GM21786 (cell line): Measurements from ENCODE around the gene RARG.

Source experiments
- ATAC-seq: cut with Tn5 transposase; IDR thresholded peaks from one replicate; pipeline ENCODE4 v1.9.1; 2021; ENCODE audit not compliant: unreplicated experiment

The RARG gene

DNA sequence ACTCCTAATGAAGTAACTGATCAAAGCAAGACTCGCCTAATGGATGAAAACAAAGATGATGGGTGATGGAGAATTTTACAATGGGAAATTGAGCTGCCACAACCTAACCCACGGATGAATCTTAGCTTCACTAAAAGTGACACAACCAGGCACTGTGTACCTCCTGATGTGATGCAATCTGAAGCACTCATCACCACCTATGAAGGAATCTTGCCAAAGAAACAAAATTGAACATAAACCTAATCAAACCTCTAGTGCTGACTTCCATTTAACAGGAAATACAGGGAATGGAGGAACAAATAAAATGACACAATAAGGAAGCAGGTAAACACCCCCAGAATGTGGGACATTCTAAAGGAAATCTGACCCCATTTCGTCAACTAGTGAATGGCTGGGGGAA, 13.3 kb upstream of the RARG start:
- ATAC-seq: no peak

- ATAC-seq: no peak
These were observed 12.3 kb upstream of the RARG start for GRCh38 chr12:53244337-53244736.

DNA sequence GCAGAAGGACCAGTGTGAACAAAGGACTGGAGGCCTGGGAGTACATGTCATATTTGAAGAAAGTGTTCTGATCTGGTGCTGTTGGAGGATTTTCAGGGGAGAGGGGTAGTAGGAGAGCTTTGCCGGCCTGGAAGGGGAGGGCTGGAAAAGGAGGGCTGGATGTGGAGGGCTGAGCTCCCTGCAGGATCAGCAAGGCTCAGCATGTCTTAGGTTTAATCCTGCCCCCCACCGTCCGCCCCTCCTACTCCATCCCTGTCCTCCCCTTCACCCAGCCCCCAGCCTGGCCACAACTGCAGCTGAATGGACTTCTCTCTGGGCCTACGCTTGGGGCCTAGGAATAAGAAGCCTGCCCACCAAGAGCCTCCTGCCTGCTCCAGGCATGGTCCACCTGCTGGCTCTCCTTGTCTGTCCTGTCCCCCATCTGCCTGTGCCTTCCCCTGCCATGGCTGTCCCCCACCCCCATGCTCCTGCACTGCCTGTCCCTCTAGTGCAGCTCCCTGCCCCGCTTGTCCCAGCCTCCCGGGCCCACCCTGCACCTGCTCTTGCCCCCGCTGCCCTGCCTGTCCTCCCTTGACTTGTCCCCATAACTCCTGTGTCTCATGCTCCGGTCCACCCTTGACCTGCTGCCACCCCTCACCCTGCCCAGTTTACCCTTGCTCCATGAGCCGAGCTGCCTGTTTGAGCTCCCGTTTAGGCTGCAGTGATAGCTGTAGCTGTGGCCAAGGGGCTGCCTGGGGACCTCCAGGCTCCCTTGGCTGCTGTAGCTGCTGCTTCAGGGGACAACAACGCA, 9.8 kb upstream of the RARG start:
- no peak for ATAC-seq

- no peak for ATAC-seq
These were observed 7.7 kb upstream of the RARG start for GRCh38 chr12:53239643-53240258.

DNA sequence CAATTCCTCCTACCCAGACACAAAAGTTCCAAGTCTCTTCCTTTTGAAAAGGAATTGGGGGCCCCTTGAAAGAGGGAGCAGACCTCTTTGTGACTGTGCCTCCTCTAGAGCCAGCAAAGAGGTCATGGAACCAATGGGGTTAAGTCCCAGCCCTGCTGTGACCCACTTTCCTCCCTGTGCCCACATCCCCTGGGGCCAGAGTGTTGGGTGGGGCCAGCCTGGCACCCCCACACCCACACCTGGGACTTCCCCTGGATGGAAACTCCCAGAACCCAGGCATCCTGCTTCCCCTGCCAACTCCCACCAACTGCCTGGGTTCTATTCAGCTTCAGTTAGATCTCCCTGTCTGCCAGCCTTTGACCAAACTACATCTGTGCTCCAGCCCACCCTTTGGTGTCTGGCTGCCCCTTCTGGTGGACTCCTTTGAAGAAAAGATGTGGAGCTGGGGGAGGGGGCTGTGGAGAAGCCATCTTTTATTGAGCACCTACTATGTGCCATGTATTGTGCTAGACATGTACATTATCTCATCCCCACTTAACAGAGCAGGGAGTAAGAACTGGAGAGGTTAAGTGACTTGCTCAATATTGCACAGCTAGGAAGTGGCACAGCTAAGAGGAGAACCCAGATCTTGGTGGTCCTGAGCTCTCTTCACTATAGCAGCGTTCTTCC, 4.6 kb upstream of the RARG start:
- ATAC-seq: no peak

DNA sequence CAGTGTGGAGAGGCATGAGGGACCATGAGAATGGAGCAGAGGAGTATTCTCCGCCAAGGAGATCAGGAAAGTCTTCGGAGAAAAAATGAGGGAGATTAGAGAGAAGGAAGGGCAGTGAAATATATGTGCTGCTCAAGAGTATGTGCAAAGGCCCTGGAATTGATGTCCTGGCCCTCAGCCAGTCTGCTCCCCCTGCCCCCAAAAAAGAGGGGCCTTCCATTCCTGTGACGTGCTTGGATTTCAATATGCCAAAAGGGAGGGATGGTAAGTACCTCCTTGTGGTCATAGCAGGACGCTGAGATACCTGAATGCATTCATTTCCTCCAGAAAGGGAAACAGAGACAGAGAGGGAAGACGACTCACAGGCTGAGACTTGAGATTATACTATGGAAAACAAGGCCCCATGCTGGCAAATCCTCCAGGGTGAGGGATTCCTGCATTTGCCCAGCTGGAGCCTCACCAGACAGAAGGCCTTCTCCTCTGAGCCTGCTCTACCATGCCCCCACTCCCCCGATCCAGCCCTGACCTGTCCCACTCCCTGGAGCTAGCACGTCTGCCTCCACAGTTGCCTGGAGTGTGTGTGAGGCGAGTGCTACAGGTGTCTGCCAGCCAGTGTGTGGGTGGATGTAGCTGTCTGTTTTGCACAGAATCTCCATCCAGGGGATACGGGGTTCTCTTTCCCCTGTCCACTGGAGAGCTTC, 3.9 kb upstream of the RARG start:
- ATAC-seq: no peak

DNA sequence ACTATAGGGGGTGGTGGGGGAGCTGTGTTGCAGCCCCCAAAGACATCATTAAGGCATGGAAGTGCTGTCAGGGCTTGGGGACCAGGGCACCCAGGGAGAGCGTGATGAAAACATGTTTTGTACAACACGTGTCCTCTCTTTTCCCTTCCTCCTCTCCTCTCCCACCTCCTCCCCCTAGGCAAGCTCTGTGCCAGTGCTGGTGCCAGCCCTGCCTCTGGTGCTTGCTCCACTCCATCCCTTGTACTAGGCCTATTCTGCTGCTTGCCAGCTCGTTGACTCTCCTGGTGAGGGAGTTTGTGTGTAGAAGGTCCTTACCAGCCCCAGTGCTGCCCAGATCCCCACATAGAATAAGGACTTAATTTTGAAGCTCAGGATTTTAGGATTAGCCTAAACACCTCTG, 3.2 kb upstream of the RARG start:
- no peak for ATAC-seq

GRCh38 chr12:53234271-53234914, 2.4 kb upstream of the RARG start:
- ATAC-seq: no peak

DNA sequence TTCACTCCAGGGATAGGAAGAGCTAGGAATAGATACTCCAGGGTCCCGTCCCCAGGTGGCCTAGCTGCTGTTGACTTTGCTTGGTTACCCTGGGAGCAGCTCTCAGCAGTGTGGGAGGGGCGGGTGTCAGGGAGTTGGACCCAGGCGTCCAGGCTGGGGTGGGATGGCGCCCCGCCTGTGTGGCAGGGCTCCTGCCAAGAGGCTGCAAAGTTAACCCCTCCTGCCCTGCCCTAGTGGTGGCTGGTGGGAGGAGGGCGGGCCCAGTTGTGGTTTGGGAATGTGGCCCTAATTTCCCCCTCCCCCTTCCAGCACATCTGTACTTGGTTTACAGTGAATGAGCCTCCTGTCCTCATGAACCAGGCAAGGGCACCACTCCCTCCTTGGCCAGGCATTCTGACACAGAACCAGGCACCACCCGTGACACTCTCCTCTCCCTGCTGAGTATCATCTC, 1.7 kb upstream of the RARG start:
- no peak for ATAC-seq

DNA sequence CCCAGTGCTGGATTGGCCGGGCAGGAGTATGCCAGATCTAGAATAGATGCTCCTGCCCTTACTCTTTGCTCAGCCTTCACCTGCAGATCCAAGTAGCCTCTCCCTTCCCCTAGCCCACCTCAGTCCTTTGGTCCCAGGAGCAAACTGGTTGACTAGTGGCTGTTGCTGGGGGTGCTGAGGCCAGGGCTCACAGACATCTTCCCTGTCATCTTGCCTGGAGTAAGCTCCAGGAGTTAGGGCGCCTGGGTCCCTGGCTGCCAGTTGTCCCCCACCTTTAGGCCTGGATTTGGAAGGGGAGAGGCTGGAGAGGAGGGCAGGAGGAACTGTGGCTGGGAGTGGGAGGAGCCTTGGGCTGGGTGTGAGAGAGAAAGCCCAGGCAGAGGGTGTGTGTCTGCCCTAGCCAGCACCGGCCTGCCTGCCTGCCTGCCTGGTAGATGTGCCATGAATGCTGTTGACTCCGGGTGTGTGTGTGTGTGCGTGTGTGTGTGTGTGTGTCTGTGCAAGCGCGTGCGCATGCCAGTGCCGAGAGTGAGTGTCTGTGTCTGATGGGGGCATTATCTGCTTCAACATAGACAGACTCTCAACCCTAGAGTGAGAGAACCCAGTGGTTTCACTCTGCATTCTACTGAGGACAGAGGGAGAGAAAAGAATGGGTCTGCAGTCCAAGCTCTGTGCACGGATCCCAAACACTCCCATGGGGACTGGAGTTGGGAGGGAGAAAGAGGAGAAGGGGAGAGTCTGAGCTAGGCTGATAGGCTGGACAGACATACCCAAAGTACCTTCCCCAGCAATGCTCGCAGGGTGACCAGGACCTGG, 845 bp upstream of the RARG start:
- no peak for ATAC-seq

DNA sequence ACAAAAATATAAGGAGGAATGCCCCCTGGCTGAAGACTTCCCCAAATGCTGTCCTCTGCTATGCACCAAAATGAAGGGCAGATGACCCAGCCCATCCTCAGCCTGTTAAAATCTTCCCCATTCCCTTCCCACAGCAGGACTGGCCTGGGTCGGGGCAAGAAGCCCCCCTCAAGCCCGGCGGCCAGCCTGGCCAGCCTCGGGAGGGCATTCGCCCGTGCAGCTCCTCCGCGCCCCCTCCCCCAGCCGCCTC, 413 bp downstream of the RARG start:
- ATAC-seq: no peak

- ATAC-seq: no peak
These were observed 1.7 kb downstream of the RARG start for GRCh38 chr12:53230108-53230845.

GRCh38 chr12:53229454-53229853, 2.6 kb downstream of the RARG start:
- no peak for ATAC-seq

- no peak for ATAC-seq
These were observed 4.2 kb downstream of the RARG start for GRCh38 chr12:53227836-53228235.

DNA sequence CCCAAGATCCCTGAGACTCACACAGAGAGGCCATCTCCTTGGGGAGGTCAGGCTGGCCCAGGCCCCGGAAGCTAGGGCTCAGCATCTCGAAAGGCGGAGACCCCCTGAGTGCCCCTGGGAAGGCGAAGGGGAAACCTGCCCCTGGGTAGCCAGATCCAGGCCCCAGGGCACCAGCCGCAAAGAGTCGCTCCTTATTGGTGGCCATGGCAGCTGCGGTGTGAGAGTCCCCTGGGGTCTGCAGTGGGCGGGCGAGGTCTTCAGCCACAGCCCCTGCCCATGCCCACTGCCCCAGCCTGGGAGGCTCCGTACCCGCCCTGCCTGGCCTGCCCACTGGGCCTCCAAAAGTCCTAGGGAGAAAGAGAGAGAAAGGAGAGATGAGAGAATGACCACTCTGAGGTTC, 4.7 kb downstream of the RARG start:
- ATAC-seq: no peak

GRCh38 chr12:53226815-53227214, 5.2 kb downstream of the RARG start:
- ATAC-seq: no peak

DNA sequence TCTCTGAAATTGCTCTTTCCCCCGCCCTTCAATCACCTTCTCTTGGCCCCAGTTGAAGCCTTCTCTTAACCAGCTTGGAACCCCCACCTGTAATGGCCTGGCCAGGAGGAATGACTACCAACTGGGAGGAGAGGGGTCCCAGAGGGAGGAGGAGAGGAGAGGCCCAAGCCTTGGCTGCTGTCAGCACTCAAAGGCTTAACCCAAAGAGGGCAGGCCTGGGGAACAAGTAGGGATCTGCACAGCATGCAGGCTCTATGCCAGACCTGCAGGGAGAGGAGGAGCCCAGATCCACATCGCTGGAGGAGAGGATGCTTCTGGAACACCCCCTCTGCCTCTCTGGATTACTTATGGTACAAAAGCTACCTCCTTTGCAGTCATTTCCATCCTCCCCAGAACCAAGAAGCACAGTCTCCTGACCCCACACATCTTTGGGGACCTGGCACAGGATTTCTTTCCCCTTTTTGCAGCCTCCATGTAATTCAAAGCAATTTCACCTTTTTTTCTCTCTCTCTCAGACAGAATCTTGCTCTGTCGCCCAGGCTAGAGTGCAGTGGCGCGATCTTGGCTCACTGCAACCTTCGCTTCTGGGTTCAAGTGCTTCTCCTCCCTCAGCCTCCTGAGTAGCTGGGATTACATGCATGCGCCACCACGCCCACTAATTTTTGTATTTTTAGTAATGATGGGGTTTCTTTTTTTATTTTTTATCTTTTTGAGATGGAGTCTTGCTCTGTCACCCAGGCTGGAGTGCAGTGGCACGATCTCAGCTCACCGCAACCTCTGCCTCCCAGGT, 6.2 kb downstream of the RARG start:
- ATAC-seq: no peak

DNA sequence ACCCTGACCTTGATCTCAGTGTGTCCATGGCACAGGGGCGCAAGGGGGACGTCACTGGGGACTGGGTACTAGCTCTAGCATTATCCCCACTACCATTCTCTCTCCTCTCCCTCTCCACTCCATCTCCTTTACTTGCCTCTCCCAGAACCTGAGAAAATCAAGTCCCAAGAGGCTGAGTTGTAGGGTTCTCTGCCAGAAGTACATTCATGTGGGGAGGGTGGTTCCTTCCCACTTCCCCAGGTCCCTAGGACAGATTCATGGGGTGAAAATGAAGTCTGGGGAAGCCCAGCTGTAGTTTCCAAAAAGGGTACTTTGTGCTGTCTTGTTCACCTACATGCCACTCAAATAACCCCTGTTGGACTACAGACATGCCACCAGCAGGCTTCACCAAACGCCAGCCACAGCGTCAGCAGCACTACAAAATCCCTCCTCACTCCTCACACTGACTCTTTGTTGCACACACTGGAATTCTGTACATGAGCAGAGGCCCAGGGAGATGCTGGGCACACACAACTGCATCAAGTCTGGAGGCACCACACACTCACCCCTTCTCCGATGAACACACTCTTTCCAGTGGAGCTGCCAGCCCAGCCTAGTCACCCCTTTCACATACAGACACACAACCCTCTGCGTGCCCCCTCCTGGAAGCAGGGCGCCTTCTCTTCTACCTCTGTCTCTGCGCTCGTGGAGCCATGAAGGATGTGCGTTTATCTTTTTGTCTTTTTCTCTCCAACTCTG, 6.9 kb downstream of the RARG start:
- no peak for ATAC-seq
